SK-N-MC (cell line): ENCODE measurements around the gene ADAMTSL1.

Source experiments
- EZH2 ChIP-seq: fragments of 200-600 bp; sonication (generic); IDR thresholded peaks from one replicate; pipeline ENCODE4 v1.6.1; 2017; ENCODE audit warnings: antibody characterized with exemption
- FOXP2 ChIP-seq: optimal IDR thresholded peaks from 2 replicates; pipeline ENCODE3; 2011; ENCODE audit warnings: mild to moderate bottlenecking, moderate library complexity; ENCODE audit not compliant: insufficient read depth; ENCODE audit errors: extremely low read length, control extremely low read depth

GRCh38 chr9:18743421-18743820, 269.5 kb downstream of the ADAMTSL1 start:
- no peak for TF ChIP-seq FOXP2
- no peak for TF ChIP-seq EZH2
